ENCODE data around the gene CEP89. TPM values are rescaled to one million over a fixed set of nuclear protein-coding genes. Genes with fewer than 3 reads are reported as not detected.

Gene CEP89
- total RNA-seq, 1 experiment from 2014 or later, result 31.1 TPM

DNA sequence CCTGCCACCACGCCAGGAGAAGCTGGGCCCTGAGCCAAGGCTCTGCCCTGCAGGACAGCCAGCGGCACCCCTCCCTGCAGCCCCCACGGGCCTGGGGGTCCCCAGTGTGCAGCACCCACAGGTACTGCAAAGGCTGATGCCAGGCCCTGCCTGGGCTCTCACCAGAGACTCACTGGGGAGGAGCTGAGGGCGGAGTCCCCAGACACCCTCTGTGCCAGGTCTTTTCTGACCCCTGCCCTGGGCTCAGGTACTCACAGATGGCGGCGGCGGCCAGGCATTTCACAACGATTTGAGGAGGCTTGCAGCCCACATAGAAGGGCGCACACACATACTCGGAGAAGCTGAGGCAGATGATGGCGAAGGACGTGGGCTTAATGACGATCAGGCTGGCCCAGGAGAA is 107.9 kb downstream of the CEP89 start:
- Mint-ChIP-seq H3K4me3 (ENCODE audit: low read depth, unreplicated experiment) (no peak overlapping the region), H3K4me1 (ENCODE audit: low read depth, unreplicated experiment) (no peaks in the 10 kb centered on the region)
- intact Hi-C loops (cut with micrococcal nuclease; ENCODE audit: unreplicated experiment), result no loop called here

DNA sequence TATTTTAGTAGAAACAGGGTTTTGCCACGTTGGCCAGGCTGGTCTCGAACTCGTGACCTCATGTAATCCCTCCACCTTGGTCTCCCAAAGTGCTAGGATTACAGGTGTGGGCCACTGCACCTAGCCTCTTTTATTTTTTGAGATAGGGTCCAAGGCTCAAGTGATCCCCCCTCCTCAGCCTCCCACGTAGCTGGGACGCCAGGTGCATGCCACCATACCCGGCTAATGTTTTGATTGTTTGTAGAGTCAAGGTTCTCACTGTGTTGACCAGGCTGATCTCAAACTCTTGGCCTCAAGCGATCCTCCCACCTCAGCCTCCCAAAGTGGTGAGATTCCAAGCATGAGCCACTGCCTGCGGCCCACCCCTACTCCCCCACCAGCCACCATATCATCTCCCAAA is 108.5 kb downstream of the CEP89 start:
- CTCF ChIA-PET, result no interaction called here
- no peaks in the 10 kb centered on the region for H3K36me3 Mint-ChIP-seq (ENCODE audit: insufficient read depth, unreplicated experiment)

More for the DNA sequence above, 107.9 kb downstream of the CEP89 start:
- DNase-seq, result no peak
- BruUV-seq (replicated peaks), result no TSS peak
- H3K27ac Mint-ChIP-seq (ENCODE audit: unreplicated experiment), result no peak overlapping the region
- H3K36me3 Mint-ChIP-seq (ENCODE audit: insufficient read depth, unreplicated experiment), result no peaks in the 10 kb centered on the region
- H3K27me3 Mint-ChIP-seq (ENCODE audit: unreplicated experiment), result no peaks in the 10 kb centered on the region
- TF ChIP-seq, protein P1, sequence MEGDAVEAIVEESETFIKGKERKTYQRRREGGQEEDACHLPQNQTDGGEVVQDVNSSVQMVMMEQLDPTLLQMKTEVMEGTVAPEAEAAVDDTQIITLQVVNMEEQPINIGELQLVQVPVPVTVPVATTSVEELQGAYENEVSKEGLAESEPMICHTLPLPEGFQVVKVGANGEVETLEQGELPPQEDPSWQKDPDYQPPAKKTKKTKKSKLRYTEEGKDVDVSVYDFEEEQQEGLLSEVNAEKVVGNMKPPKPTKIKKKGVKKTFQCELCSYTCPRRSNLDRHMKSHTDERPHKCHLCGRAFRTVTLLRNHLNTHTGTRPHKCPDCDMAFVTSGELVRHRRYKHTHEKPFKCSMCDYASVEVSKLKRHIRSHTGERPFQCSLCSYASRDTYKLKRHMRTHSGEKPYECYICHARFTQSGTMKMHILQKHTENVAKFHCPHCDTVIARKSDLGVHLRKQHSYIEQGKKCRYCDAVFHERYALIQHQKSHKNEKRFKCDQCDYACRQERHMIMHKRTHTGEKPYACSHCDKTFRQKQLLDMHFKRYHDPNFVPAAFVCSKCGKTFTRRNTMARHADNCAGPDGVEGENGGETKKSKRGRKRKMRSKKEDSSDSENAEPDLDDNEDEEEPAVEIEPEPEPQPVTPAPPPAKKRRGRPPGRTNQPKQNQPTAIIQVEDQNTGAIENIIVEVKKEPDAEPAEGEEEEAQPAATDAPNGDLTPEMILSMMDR (IDR thresholded peaks at IDR 0.05; ENCODE audit: unreplicated experiment), result no peak
- no peaks in the 10 kb centered on the region for H3K9me3 Mint-ChIP-seq (ENCODE audit: low read depth, unreplicated experiment)
- CTCF ChIA-PET, result no interaction called here

DNA sequence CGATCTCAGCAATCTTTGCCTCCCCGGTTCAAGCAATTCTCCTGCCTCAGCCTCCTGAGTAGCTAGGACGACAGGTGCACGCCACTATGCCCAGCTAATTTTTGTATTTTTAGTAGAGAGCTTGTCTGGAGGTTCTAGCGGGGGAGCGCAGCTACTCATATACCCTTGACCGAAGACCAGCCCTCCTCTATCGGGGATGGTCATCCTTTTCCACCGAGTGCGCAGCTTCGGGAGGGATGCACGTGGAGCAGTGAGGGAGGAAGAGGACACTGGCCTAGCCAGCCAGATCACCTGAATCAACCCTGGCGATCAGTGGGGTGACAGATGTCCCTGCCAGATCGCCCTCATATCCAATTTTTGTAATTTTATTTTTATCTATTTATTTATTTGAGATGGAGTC is 109.0 kb downstream of the CEP89 start:
- Mint-ChIP-seq H3K27ac (ENCODE audit: unreplicated experiment) (no peak overlapping the region), H3K9me3 (ENCODE audit: low read depth, unreplicated experiment) (no peaks in the 10 kb centered on the region), H3K27me3 (ENCODE audit: unreplicated experiment) (no peaks in the 10 kb centered on the region), H3K4me1 (ENCODE audit: low read depth, unreplicated experiment) (no peaks in the 10 kb centered on the region), H3K36me3 (ENCODE audit: insufficient read depth, unreplicated experiment) (no peaks in the 10 kb centered on the region), H3K4me3 (ENCODE audit: low read depth, unreplicated experiment) (no peak overlapping the region)
- intact Hi-C loops (cut with micrococcal nuclease; ENCODE audit: unreplicated experiment), result no loop called here
- TF ChIP-seq, protein P1 (IDR thresholded peaks at IDR 0.05; ENCODE audit: unreplicated experiment), result no peak
- BruUV-seq (replicated peaks), result no TSS peak
- DNase-seq, result no peak
- CTCF ChIA-PET, result interaction anchor here (0.7 kb wide), 1 partner anchor 276 kb away, joined by 3 read pairs; no protein-coding TSS in a partner anchor

More for the DNA sequence above, 108.5 kb downstream of the CEP89 start:
- H3K27ac Mint-ChIP-seq (ENCODE audit: unreplicated experiment), result no peak overlapping the region
- intact Hi-C loops (cut with micrococcal nuclease; ENCODE audit: unreplicated experiment), result no loop called here
- no TSS peak for BruUV-seq (replicated peaks)
- no peaks in the 10 kb centered on the region for H3K9me3 Mint-ChIP-seq (ENCODE audit: low read depth, unreplicated experiment)
- DNase-seq, result no peak
- no peaks in the 10 kb centered on the region for H3K27me3 Mint-ChIP-seq (ENCODE audit: unreplicated experiment)
- H3K4me3 Mint-ChIP-seq (ENCODE audit: low read depth, unreplicated experiment), result no peak overlapping the region
- TF ChIP-seq, protein P1 (IDR thresholded peaks at IDR 0.05; ENCODE audit: unreplicated experiment), result no peak
- no peaks in the 10 kb centered on the region for H3K4me1 Mint-ChIP-seq (ENCODE audit: low read depth, unreplicated experiment)

DNA sequence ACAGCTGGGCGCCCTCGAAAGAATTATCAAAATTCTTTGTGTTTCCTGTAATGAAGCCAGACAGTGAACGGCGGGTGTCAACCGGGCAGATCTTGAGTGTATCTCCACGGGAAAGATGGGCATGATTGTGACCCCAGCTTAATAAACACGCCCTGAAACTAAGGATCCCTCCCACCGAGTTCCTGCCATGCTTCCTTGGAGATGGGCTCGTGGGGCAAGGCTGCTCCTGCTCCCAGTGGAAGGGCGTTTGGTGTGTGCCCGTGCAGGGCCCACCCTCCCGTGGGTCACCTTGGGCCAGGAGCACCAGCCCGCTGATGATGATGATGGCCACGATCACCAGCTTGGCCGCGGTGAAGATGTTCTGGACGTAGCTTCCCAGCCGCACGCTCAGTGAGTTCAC is 109.6 kb downstream of the CEP89 start:
- TF ChIP-seq, protein P1 (IDR thresholded peaks at IDR 0.05; ENCODE audit: unreplicated experiment), result no peak
- Mint-ChIP-seq H3K36me3 (ENCODE audit: insufficient read depth, unreplicated experiment) (no peaks in the 10 kb centered on the region), H3K4me1 (ENCODE audit: low read depth, unreplicated experiment) (no peaks in the 10 kb centered on the region), H3K9me3 (ENCODE audit: low read depth, unreplicated experiment) (no peaks in the 10 kb centered on the region), H3K27ac (ENCODE audit: unreplicated experiment) (no peak overlapping the region), H3K27me3 (ENCODE audit: unreplicated experiment) (no peaks in the 10 kb centered on the region), H3K4me3 (ENCODE audit: low read depth, unreplicated experiment) (no peak overlapping the region)
- intact Hi-C loops (cut with micrococcal nuclease; ENCODE audit: unreplicated experiment), result no loop called here
- no peak for DNase-seq
- CTCF ChIA-PET, result interaction anchor here (0.7 kb wide), 1 partner anchor 276 kb away, joined by 3 read pairs; no protein-coding TSS in a partner anchor
- BruUV-seq (replicated peaks), result no TSS peak
